WERI-Rb-1 (cell line): Measurements from ENCODE around the gene NOTCH2.
A peak's percentile ranks its signal among the peaks of the same experiment; 100 is the strongest.

Source experiments
- DNase-seq: peaks from one replicate; pipeline ENCODE4 v3.0.0-alpha.2; 2020
- H3K27ac ChIP-seq: fragments of 250-450 bp; sonication (Bioruptor Pico); 2 replicates; pipeline ENCODE4 v1.5.1; 2020; ENCODE audit warnings: mild to moderate bottlenecking, moderate library complexity
- H3K27me3 ChIP-seq: fragments of 250-450 bp; sonication (Bioruptor Pico); 2 replicates; pipeline ENCODE4 v1.5.1; 2021; ENCODE audit warnings: mild to moderate bottlenecking, low read depth, moderate library complexity; ENCODE audit not compliant: insufficient read depth, severe bottlenecking
- H3K36me3 ChIP-seq: fragments of 250-450 bp; sonication (Bioruptor Pico); 2 replicates; pipeline ENCODE4 v1.5.1; 2020; ENCODE audit warnings: mild to moderate bottlenecking, moderate library complexity
- H3K4me3 ChIP-seq: 2 replicates; pipeline ENCODE4 v1.5.1; 2011; ENCODE audit warnings: low read depth, mild to moderate bottlenecking, control low read depth, low read length
- H3K9me3 ChIP-seq: fragments of 250-450 bp; sonication (Bioruptor Pico); 2 replicates; pipeline ENCODE4 v1.5.1; 2021; ENCODE audit warnings: mild to moderate bottlenecking, moderate library complexity; ENCODE audit not compliant: severe bottlenecking
- CTCF ChIP-seq: IDR thresholded peaks from 2 replicates; pipeline ENCODE4 v1.5.1; 2011; ENCODE audit warnings: low read depth, mild to moderate bottlenecking, control low read depth, inconsistent platforms, low read length

Gene NOTCH2

GRCh38 chr1:119952496-119952895, 117.0 kb downstream of the NOTCH2 start:
- DNase-seq = no peak
- H3K4me3 ChIP-seq = no peak overlapping the region
- H3K27me3 ChIP-seq = no peaks in the 10 kb centered on the region
- no peak for TF ChIP-seq CTCF
- no peak overlapping the region for H3K27ac ChIP-seq
- peaks cover 21% of the 10 kb centered on the region for H3K36me3 ChIP-seq
- H3K9me3 ChIP-seq = no peaks in the 10 kb centered on the region

- DNase-seq = peak; percentile 85
These were observed 120.9 kb downstream of the NOTCH2 start for GRCh38 chr1:119948342-119949214.

GRCh38 chr1:119947468-119947867, 122.0 kb downstream of the NOTCH2 start:
- TF ChIP-seq CTCF = no peak
- Histone ChIP-seq H3K27me3 (no peaks in the 10 kb centered on the region), H3K9me3 (no peaks in the 10 kb centered on the region), H3K27ac (no peak overlapping the region), H3K36me3 (no peaks in the 10 kb centered on the region; the same call in none of the 2 replicates), H3K4me3 (no peak overlapping the region)
- DNase-seq = no peak

More at GRCh38 chr1:119948342-119949214, 120.9 kb downstream of the NOTCH2 start:
- Histone ChIP-seq H3K27ac (no peak overlapping the region), H3K36me3 (peaks cover 5% of the 10 kb centered on the region), H3K4me3 (no peak overlapping the region), H3K27me3 (no peaks in the 10 kb centered on the region), H3K9me3 (no peaks in the 10 kb centered on the region)
- peak; percentile 88 for TF ChIP-seq CTCF

DNA sequence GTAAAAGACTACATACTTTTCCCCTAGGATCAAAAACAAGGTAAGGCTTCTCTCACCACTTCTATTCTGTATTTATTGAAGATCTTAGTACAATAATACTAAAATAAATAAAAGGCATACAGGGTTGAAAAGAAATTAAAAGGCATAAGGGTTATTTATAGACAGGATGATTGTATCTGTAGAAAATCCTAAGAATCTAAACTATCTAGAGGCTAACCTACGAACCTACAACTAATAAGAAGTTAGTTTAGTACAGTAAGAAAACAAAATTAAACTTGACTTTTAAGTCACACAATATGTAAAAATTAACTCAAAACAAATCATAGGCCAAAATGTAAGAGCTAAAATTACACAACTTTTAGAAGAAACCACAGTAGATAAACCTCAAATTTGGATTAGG, 122.7 kb downstream of the NOTCH2 start:
- no peak overlapping the region for H3K27ac ChIP-seq
- no peak overlapping the region for H3K4me3 ChIP-seq
- no peaks in the 10 kb centered on the region for H3K9me3 ChIP-seq
- no peaks in the 10 kb centered on the region; the same call in none of the 2 replicates for H3K36me3 ChIP-seq
- no peaks in the 10 kb centered on the region for H3K27me3 ChIP-seq
- no peak for TF ChIP-seq CTCF
- DNase-seq = no peak

DNA sequence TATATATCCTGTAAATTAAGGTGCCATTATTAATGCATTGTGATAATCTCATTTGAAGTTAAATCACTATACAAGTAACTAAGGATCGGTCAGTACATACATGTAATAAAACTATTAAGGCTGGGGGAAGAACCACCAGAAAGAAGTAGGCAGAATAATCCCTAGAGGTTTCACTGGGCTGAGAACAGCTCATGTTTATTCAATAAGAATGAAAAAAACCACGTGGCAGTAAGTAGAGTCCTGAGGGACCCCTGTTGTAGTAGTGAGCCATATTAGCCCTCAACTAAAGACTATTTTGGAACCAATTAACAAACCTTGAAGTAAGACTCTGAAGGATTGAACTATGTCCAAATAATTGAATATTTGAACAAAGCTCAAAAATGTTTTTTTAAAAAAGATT, 126.2 kb downstream of the NOTCH2 start:
- no peaks in the 10 kb centered on the region for H3K9me3 ChIP-seq
- no peak for DNase-seq
- H3K4me3 ChIP-seq = no peak overlapping the region
- H3K27me3 ChIP-seq = no peaks in the 10 kb centered on the region
- no peak for TF ChIP-seq CTCF
- no peaks in the 10 kb centered on the region; the same call in 1 of the 2 replicates for H3K36me3 ChIP-seq
- H3K27ac ChIP-seq = no peak overlapping the region

GRCh38 chr1:119941392-119941791, 128.1 kb downstream of the NOTCH2 start:
- H3K27me3 ChIP-seq = no peaks in the 10 kb centered on the region
- H3K27ac ChIP-seq = no peak overlapping the region
- DNase-seq = no peak
- no peak for TF ChIP-seq CTCF
- H3K36me3 ChIP-seq = peaks cover 13% of the 10 kb centered on the region
- H3K4me3 ChIP-seq = no peak overlapping the region
- H3K9me3 ChIP-seq = no peaks in the 10 kb centered on the region
